ENCODE measurements around the gene PDE4D. TPM values are rescaled to one million over a fixed set of nuclear protein-coding genes. Genes with fewer than 3 reads are reported as not detected.

PDE4D gene
- total and polyA plus RNA-seq, 2 of the 4 experiments (the other 2 are of a cell fraction): 1.4 to 7.9 TPM

DNA sequence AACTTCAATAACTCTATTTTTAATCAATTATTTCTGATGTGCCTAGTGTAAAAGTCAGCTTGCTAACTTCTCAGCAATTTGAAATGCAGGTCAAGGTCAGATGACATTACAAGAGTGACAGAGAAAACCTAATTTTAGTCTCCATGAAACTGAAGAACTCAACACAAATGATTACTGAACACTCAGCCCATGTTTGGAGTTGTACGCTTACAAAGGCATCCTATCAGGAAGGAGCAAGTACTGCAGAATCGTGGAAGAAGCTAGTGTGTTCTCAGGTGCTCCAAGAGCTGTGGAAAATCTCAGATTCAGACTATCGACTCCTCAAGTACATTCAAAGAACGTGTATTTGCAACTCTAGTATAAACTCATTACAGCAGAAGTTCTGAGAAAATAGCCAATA lies 526.7 kb downstream of the PDE4D start:
- Histone ChIP-seq H3K36me3 (ENCODE audit: control insufficient read depth, insufficient read depth, low read length) (no peaks in the 10 kb centered on the region), H4K5ac (ENCODE audit: low read depth, low read length) (no peak overlapping the region), H4K20me1 (ENCODE audit: insufficient read depth, low read length) (no peaks in the 10 kb centered on the region), H2AK9ac (replicated peaks; ENCODE audit: low read depth, low read length, poor library complexity) (no peak overlapping the region), H3K4me1 (ENCODE audit: control insufficient read depth, insufficient read depth, low read length) (no peaks in the 10 kb centered on the region), H3K4me2 (ENCODE audit: low read depth, low read length) (no peak overlapping the region), H3K4me3 (ENCODE audit: insufficient read depth, low read depth, low read length) (no peak overlapping the region), H2BK20ac (ENCODE audit: low read depth, low read length) (no peak overlapping the region), H3K27ac (ENCODE audit: insufficient read depth, low read length) (no peak overlapping the region), H2BK15ac (ENCODE audit: low read depth, low read length) (no peak overlapping the region), H3K9ac (ENCODE audit: low read depth, low read length) (no peak overlapping the region), H3K14ac (replicated peaks; ENCODE audit: low read depth, low read length) (no peak overlapping the region), H3K27me3 (ENCODE audit: control insufficient read depth, insufficient read depth, low read length) (peaks cover 13% of the 10 kb centered on the region), H4K91ac (ENCODE audit: insufficient read depth, low read depth, low read length) (no peak overlapping the region), H3K9me3 (ENCODE audit: control insufficient read depth, insufficient read depth, low read length) (no peaks in the 10 kb centered on the region), H3K79me1 (ENCODE audit: low read depth in 1 of 2, low read length in 2 of 2) (no peaks in the 10 kb centered on the region), H2AK5ac (ENCODE audit: low read depth, low read length) (no peak overlapping the region), H3K9me1 (ENCODE audit: insufficient read depth, low read length) (no peaks in the 10 kb centered on the region), H2AFZ (replicated peaks; ENCODE audit: low read length, poor library complexity) (no peak overlapping the region), H2BK5ac (ENCODE audit: low read depth, low read length, poor library complexity, severe bottlenecking) (no peak overlapping the region), H2BK120ac (ENCODE audit: low read depth, low read length) (no peak overlapping the region), H3K4ac (ENCODE audit: low read depth, low read length) (no peak overlapping the region), H3K18ac (ENCODE audit: low read depth, low read length) (no peak overlapping the region), H4K8ac (ENCODE audit: low read depth in 2 of 2, low read length in 2 of 2) (no peak overlapping the region), H3K56ac (ENCODE audit: extremely low read depth, insufficient read depth, low read length) (no peak overlapping the region), H3K23ac (ENCODE audit: low read depth, low read length) (no peak overlapping the region)
- POLR2A ChIA-PET (ENCODE audit: unreplicated experiment): no interaction called here
- in situ Hi-C loops (cut with MboI; ENCODE audit: low sequenced_read_pairs) (loop anchor here (25.0 kb wide), 1 partner anchor 479 kb away; no protein-coding TSS in a partner anchor), intact Hi-C loops (cut with micrococcal nuclease) (loop anchor here (1.0 to 5.0 kb wide), 4 partner anchors 148 to 474 kb away; no protein-coding TSS in a partner anchor), dilution Hi-C loops (cut with HindIII; ENCODE audit: low sequenced_read_pairs, unreplicated experiment) (loop anchor here (25.0 kb wide), 1 partner anchor 179 kb away; no protein-coding TSS in a partner anchor)
- ATAC-seq (ENCODE audit: low read depth): no peak
- TF ChIP-seq MAZ (IDR thresholded peaks at IDR 0.05; ENCODE audit: borderline replicate concordance, low read depth, low read length) (no peak), NFE2L2 (IDR thresholded peaks at IDR 0.05; ENCODE audit: low read depth, low read length) (no peak), BHLHE40 (IDR thresholded peaks at IDR 0.05; ENCODE audit: low read depth, low read length) (no peak)
- BruUV-seq (replicated peaks): no TSS peak
- DNase-seq: no peak
- WGBS, 2 experiments (ENCODE audit: extremely low coverage in 2 of 2, insufficient read length in 1 of 2): no CpG with 5 or more reads among the region's 4 CpGs
- CTCF ChIA-PET: interaction anchor here (0.6 to 3.4 kb wide), 4 partner anchors 12 to 179 kb away, joined by 3 to 27 read pairs (median 6); no protein-coding TSS in a partner anchor

Measured in IMR-90 (cell line).